CD4-positive, CD25-positive, alpha-beta regulatory T cell (primary cell): ENCODE measurements around the gene ZNF276. TPM values are rescaled to one million over a fixed set of nuclear protein-coding genes. Genes with fewer than 3 reads are reported as not detected.
"Not testable (repeated sequence)": the region's sequence is repeated elsewhere in the genome, so short reads cannot be mapped to it uniquely, and the experiment has no call there.

Source experiments
- ATAC-seq, 2 donors: fragments of 150-1000 bp; cut with Tn5 transposase; one replicate each; pipeline ENCODE4 v1.10.0; 2021; ENCODE audit warnings: low read depth in 2 of 2, moderate number of reproducible peaks in 2 of 2, moderate library complexity in 1 of 2
- DNase-seq, 3 donors: peaks; one replicate each; pipeline versions ENCODE4 v3.0.0 to v3.0.0-alpha.2; 2012 to 2022; ENCODE audit warnings: mixed read lengths in 1 of 3
- H3K27ac ChIP-seq: one replicate; pipeline ENCODE4 v1.7.0; 2013; ENCODE audit warnings: mild to moderate bottlenecking, low read length; ENCODE audit not compliant: insufficient read depth, poor library complexity, severe bottlenecking
- H3K27me3 ChIP-seq: one replicate; pipeline ENCODE4 v1.7.0; 2013; ENCODE audit warnings: low read length; ENCODE audit not compliant: control insufficient read depth, insufficient read depth
- H3K36me3 ChIP-seq: one replicate; pipeline ENCODE4 v1.7.0; 2013; ENCODE audit warnings: mild to moderate bottlenecking, low read length, moderate library complexity; ENCODE audit not compliant: control insufficient read depth, insufficient read depth
- H3K4me1 ChIP-seq: 2 replicates; pipeline ENCODE4 v1.7.0; 2013; ENCODE audit warnings: mild to moderate bottlenecking, low read length; ENCODE audit not compliant: insufficient read depth, control insufficient read depth, poor library complexity, severe bottlenecking
- H3K4me3 ChIP-seq: one replicate; pipeline ENCODE4 v1.7.0; 2013; ENCODE audit warnings: low read depth, mild to moderate bottlenecking, low read length, moderate library complexity
- H3K9me3 ChIP-seq, 2 experiments: 1 replicate in 1 of 2; 2 replicates in 1 of 2; pipeline ENCODE4 v1.7.0; 2013; ENCODE audit warnings: low read length in 2 of 2, mild to moderate bottlenecking in 1 of 2, moderate library complexity in 1 of 2; ENCODE audit not compliant: control insufficient read depth in 2 of 2
- H3K27ac Mint-ChIP-seq, 3 donors: one replicate each; pipeline ENCODE4 v1.8.0; 2020 to 2022; ENCODE audit warnings: mild to moderate bottlenecking in 3 of 3, mixed read lengths in 3 of 3, moderate library complexity in 2 of 3
- H3K27me3 Mint-ChIP-seq: one replicate; pipeline ENCODE4 v1.8.0; 2022; ENCODE audit warnings: mild to moderate bottlenecking, mixed read lengths
- H3K36me3 Mint-ChIP-seq: one replicate; pipeline ENCODE4 v1.8.0; 2020; ENCODE audit warnings: mixed read lengths
- H3K4me1 Mint-ChIP-seq, 4 donors: one replicate each; pipeline ENCODE4 v1.8.0; 2020 to 2022; ENCODE audit warnings: mixed read lengths in 4 of 4, mild to moderate bottlenecking in 1 of 4
- H3K4me3 Mint-ChIP-seq, 4 donors: one replicate each; pipeline ENCODE4 v1.8.0; 2020 to 2022; ENCODE audit warnings: mild to moderate bottlenecking in 4 of 4, mixed read lengths in 4 of 4, moderate library complexity in 3 of 4
- H3K9me3 Mint-ChIP-seq, 7 donors: one replicate each; pipeline ENCODE4 v1.8.0; 2020 to 2022; ENCODE audit warnings: mixed read lengths in 7 of 7, mild to moderate bottlenecking in 3 of 7, moderate library complexity in 2 of 7
- polyA plus RNA-seq, 4 donors: library from polyadenylated mRNA; unstranded; fragments of 300-500 nt; fragmentation: Illumina TruSeq; gene quantifications; one replicate each; pipeline ENCODE4 v1.2.3, GENCODE V29; 2021
- total RNA-seq: library from RNA; stranded (reverse); gene quantifications from one replicate; pipeline ENCODE4 v1.2.3, GENCODE V29; 2022

ZNF276 gene
- total and polyA plus RNA-seq, 5 donors from 2014 or later = 15.5 to 108 (median 20.7) TPM

- peaks cover 9% of the 10 kb centered on the region for H3K36me3 ChIP-seq
- no peak overlapping the region for H3K4me3 ChIP-seq
- no peaks in the 10 kb centered on the region for H3K27me3 Mint-ChIP-seq
- ATAC-seq (no peak), DNase-seq (no peak)
- no peak overlapping the region for H3K27ac ChIP-seq
- no peaks in the 10 kb centered on the region for H3K9me3 ChIP-seq
- peaks cover 0 to 32% (median 7%) of the 10 kb centered on the region in 4 donors for H3K4me1 Mint-ChIP-seq
- H3K4me1 ChIP-seq = peaks cover 41% of the 10 kb centered on the region
- no peak overlapping the region for H3K4me3 Mint-ChIP-seq
- no peaks in the 10 kb centered on the region for H3K9me3 Mint-ChIP-seq
- peaks cover 7% of the 10 kb centered on the region for H3K36me3 Mint-ChIP-seq
- H3K27ac Mint-ChIP-seq = no peak overlapping the region
- no peaks in the 10 kb centered on the region for H3K27me3 ChIP-seq
Measured at GRCh38 chr16:89697616-89698331, 23.6 kb upstream of the ZNF276 start.

DNA sequence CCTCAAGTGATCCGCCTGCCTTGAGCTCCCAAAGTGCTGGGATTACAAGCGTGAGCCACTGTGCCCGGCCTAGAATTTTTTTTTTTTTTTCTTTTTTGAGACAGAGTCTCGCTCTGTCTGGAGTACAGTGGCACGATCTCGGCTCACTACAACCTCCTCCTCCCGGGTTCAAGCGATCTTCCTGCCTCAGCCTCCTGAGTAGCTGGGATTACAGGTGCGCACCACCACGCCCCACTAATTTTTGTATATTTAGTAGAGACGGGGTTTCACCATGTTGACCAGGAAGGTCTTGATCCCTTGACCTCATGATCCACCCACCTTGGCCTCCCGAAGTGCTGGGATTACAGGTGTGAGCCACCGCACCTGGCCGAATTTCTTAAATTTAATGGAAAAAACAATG lies 22.6 kb upstream of the ZNF276 start:
- not testable (repeated sequence) for H3K4me3 ChIP-seq, H3K9me3 ChIP-seq, H3K27me3 ChIP-seq, DNase-seq, H3K36me3 ChIP-seq, ATAC-seq, H3K9me3 Mint-ChIP-seq, H3K36me3 Mint-ChIP-seq, H3K27me3 Mint-ChIP-seq, H3K27ac ChIP-seq
- peaks cover 0 to 37% (median 8%) of the 10 kb centered on the region in 4 donors for H3K4me1 Mint-ChIP-seq
- peak overlapping the region in 2 of 3 donors; percentile 71 for H3K27ac Mint-ChIP-seq
- H3K4me1 ChIP-seq = peaks cover 41% of the 10 kb centered on the region
- H3K4me3 Mint-ChIP-seq = peak overlapping the region in 2 of 4 donors; percentile 32 to 60

GRCh38 chr16:89699629-89700099 lies 21.7 kb upstream of the ZNF276 start:
- peaks cover 41% of the 10 kb centered on the region for H3K4me1 ChIP-seq

GRCh38 chr16:89700100-89700648 lies 21.2 kb upstream of the ZNF276 start:
- Mint-ChIP-seq H3K27me3 (no peaks in the 10 kb centered on the region), H3K27ac (peak overlapping the region; percentile 9 to 81 (median 71)), H3K4me3 (peak overlapping the region; percentile 78 to 94 (median 81)), H3K36me3 (no peaks in the 10 kb centered on the region), H3K9me3 (no peaks in the 10 kb centered on the region), H3K4me1 (peaks cover 0 to 35% (median 8%) of the 10 kb centered on the region in 4 donors)
- no peaks in the 10 kb centered on the region for H3K27me3 ChIP-seq
- no peaks in the 10 kb centered on the region for H3K36me3 ChIP-seq
- no peaks in the 10 kb centered on the region for H3K9me3 ChIP-seq
- ATAC-seq (peak; percentile 22 to 28), DNase-seq (peak; percentile 92 to 96 (median 94))
- peaks cover 41% of the 10 kb centered on the region for H3K4me1 ChIP-seq
- peak overlapping the region; percentile 88 for H3K27ac ChIP-seq
- H3K4me3 ChIP-seq = peak overlapping the region; percentile 57

More at GRCh38 chr16:89699629-89700099, 21.7 kb upstream of the ZNF276 start:
- not testable (repeated sequence) for H3K27me3 Mint-ChIP-seq, H3K9me3 ChIP-seq, H3K27me3 ChIP-seq, H3K36me3 ChIP-seq, ATAC-seq, H3K36me3 Mint-ChIP-seq, DNase-seq, H3K9me3 Mint-ChIP-seq, H3K4me3 ChIP-seq
- H3K27ac ChIP-seq = peak overlapping the region; percentile 88
- Mint-ChIP-seq H3K4me1 (peaks cover 0 to 37% (median 8%) of the 10 kb centered on the region in 4 donors), H3K4me3 (peak overlapping the region in 3 of 4 donors; percentile 79 to 94 (median 83)), H3K27ac (peak overlapping the region in 2 of 3 donors; percentile 71 to 81)

DNA sequence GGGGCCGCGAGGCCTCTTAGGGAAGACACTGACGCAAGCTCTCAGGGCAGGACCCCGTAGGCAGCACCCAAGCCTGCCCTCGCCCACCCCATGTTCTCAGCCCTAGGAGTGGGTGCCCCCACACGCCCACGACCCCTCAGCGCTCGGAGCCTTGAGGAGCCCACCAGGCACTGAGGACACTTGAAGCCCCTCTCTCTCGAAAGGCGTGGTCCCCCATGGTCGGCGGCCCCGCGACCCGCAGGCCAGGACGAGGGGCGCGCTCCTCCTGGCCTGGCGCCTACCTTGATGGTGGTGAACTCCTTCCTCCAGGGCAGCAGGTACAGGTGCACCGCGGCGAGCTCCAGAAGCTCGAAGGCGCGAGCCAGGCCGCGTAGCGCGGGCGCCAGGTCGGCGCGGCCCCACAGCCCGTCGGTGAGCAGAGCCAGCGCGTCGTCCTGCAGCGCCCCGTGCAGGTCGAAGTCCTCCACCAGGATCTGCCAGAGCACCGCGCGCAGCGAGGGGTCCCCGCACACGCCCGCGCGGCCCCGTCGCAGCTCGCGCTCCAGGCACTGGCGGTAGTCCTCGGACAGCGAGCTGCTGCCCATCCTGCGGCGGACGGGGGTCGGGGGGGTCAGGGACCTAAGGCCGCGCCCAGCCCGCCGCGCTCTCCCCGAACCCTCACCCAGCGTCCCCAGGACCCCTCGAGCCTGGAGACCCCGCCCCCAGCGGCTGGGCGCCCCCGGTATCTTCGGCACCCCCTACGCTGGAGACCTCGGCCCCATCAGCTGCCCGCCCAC lies 20.5 kb upstream of the ZNF276 start:
- H3K4me1 ChIP-seq = peaks cover 41% of the 10 kb centered on the region
- no peaks in the 10 kb centered on the region for H3K36me3 ChIP-seq
- no peaks in the 10 kb centered on the region for H3K36me3 Mint-ChIP-seq
- no peaks in the 10 kb centered on the region for H3K27me3 Mint-ChIP-seq
- peak overlapping the region; percentile 57 for H3K4me3 ChIP-seq
- DNase-seq (peak; percentile 38 to 61 (median 60)), ATAC-seq (peak; percentile 9 to 12)
- H3K27ac ChIP-seq = peak overlapping the region; percentile 88
- H3K27me3 ChIP-seq = no peaks in the 10 kb centered on the region
- peaks cover 0 to 36% (median 10%) of the 10 kb centered on the region in 4 donors for H3K4me1 Mint-ChIP-seq
- H3K4me3 Mint-ChIP-seq = peak overlapping the region; percentile 78 to 94 (median 84)
- peak overlapping the region in 2 of 3 donors; percentile 71 to 88 for H3K27ac Mint-ChIP-seq
- no peaks in the 10 kb centered on the region for H3K9me3 Mint-ChIP-seq
- H3K9me3 ChIP-seq = no peaks in the 10 kb centered on the region

DNA sequence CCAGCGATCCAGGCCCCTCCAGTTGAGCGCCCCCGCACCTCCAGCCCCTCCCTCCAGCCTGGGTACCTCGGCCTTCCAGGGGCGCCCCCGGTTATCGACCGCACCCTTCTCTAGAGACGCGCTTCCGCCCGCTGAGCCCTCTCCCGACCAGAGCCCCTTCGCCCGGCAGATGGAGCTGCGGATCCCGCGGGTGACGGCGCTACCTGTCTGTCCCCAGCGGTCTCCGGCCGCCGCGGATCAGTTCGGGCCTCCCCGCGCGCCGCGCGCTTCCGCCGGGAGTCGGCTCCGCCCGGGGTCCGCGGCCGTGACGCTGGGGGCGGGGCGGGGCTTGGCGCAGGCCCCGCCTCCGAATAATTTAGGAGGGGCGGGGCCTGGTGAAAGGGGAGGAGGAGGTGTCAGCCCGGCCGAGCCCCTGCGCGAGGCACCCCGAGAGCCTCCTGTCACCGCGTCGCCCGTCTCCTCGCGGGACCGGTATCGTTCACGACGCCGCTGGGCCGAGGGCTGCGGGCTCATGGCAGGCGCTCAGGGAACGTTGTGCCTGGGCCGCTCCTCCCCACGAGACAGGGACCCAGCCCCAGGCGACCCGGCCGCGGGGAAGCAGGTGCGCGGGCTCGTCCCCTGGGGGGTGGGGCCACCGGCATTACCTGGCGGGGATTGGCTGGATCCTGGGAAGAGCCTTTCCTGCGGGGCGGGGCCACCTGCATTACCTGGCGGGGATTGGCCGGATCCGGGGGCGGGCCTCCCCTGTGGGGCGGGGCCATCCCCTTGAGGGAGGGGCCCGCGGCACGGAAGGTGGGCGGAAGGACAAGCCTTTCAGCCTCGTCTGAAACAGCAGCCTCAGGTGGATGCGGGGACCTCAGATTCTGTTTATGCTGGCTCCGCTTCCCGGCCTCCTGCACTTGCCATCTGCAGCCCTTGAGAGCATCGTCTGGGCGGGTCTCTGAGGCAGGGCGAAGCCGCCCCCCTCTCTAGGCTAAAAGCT lies 19.6 kb upstream of the ZNF276 start, which contains the start of gene SPATA2L:
SPATA2L (minus strand) TSS at position 281 of the 982 bp plus-strand sequence. CDS start 473 bp downstream, outside the sequence.
- DNase-seq = peak; percentile 96 to 100 (median 98)
- H3K9me3 Mint-ChIP-seq = no peaks in the 10 kb centered on the region
- peak; percentile 80 to 82 for ATAC-seq

More for the DNA sequence above, 19.6 kb upstream of the ZNF276 start, which contains the start of gene SPATA2L:
- no peaks in the 10 kb centered on the region for H3K27me3 Mint-ChIP-seq
- H3K27ac ChIP-seq = peak within 1 kb of the TSS; percentile 88
- H3K4me3 Mint-ChIP-seq = peak within 1 kb of the TSS; percentile 78 to 94 (median 84)
- no peaks in the 10 kb centered on the region for H3K36me3 ChIP-seq
- no peaks in the 10 kb centered on the region for H3K9me3 ChIP-seq
- H3K4me1 ChIP-seq = peaks cover 38% of the 10 kb centered on the region
- no peaks in the 10 kb centered on the region for H3K27me3 ChIP-seq
- H3K4me1 Mint-ChIP-seq = peaks cover 0 to 35% (median 14%) of the 10 kb centered on the region in 4 donors
- H3K27ac Mint-ChIP-seq = peak within 1 kb of the TSS; percentile 74 to 88 (median 82)
- peak within 1 kb of the TSS; percentile 57 for H3K4me3 ChIP-seq
- no peaks in the 10 kb centered on the region for H3K36me3 Mint-ChIP-seq
